ENCODE measurements around the gene RNASEL.

DNA sequence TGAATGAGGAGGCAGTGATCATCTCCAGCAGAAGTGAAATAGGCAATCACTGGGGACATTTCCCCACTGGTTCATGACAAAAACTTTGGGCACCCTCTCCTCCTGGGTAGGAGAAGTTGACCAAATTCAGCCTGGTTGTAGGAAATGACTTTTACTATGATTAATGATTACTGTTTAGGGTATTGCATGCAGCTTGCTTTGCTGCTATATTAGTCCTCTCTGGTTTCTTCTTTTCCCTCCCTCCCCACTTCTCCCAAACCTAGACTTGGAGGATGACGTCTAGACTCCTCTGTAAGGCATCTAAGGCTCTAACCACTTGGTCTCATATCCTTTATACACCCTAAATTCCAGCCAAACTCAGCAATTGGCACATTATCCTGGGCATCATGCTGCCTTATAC, 18.5 kb upstream of the RNASEL start:
- TF ChIP-seq, protein P1, sequence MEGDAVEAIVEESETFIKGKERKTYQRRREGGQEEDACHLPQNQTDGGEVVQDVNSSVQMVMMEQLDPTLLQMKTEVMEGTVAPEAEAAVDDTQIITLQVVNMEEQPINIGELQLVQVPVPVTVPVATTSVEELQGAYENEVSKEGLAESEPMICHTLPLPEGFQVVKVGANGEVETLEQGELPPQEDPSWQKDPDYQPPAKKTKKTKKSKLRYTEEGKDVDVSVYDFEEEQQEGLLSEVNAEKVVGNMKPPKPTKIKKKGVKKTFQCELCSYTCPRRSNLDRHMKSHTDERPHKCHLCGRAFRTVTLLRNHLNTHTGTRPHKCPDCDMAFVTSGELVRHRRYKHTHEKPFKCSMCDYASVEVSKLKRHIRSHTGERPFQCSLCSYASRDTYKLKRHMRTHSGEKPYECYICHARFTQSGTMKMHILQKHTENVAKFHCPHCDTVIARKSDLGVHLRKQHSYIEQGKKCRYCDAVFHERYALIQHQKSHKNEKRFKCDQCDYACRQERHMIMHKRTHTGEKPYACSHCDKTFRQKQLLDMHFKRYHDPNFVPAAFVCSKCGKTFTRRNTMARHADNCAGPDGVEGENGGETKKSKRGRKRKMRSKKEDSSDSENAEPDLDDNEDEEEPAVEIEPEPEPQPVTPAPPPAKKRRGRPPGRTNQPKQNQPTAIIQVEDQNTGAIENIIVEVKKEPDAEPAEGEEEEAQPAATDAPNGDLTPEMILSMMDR (IDR thresholded peaks at IDR 0.05), result no peak
- TF ChIP-seq POLR2AphosphoS5 (IDR thresholded peaks at IDR 0.05; ENCODE audit: low read depth, low read length), result no peak
- TF ChIP-seq, protein P2, sequence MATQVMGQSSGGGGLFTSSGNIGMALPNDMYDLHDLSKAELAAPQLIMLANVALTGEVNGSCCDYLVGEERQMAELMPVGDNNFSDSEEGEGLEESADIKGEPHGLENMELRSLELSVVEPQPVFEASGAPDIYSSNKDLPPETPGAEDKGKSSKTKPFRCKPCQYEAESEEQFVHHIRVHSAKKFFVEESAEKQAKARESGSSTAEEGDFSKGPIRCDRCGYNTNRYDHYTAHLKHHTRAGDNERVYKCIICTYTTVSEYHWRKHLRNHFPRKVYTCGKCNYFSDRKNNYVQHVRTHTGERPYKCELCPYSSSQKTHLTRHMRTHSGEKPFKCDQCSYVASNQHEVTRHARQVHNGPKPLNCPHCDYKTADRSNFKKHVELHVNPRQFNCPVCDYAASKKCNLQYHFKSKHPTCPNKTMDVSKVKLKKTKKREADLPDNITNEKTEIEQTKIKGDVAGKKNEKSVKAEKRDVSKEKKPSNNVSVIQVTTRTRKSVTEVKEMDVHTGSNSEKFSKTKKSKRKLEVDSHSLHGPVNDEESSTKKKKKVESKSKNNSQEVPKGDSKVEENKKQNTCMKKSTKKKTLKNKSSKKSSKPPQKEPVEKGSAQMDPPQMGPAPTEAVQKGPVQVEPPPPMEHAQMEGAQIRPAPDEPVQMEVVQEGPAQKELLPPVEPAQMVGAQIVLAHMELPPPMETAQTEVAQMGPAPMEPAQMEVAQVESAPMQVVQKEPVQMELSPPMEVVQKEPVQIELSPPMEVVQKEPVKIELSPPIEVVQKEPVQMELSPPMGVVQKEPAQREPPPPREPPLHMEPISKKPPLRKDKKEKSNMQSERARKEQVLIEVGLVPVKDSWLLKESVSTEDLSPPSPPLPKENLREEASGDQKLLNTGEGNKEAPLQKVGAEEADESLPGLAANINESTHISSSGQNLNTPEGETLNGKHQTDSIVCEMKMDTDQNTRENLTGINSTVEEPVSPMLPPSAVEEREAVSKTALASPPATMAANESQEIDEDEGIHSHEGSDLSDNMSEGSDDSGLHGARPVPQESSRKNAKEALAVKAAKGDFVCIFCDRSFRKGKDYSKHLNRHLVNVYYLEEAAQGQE (IDR thresholded peaks at IDR 0.05; ENCODE audit: insufficient read depth in 1 of 2, low read depth in 2 of 2, low read length in 1 of 2), result no peak
- TF ChIP-seq TCF7L2 (IDR thresholded peaks at IDR 0.05; ENCODE audit: low read depth, low read length), result no peak

Data from Panc1 (cell line).